Measurements from ENCODE around the gene GIPC3. TPM values are rescaled to one million over a fixed set of nuclear protein-coding genes. Genes with fewer than 3 reads are reported as not detected.
"Not testable (repeated sequence)": the region's sequence is repeated elsewhere in the genome, so short reads cannot be mapped to it uniquely, and the experiment has no call there.

The GIPC3 gene
- total RNA-seq, 1 donor from 2014 or later: 0.37 TPM

DNA sequence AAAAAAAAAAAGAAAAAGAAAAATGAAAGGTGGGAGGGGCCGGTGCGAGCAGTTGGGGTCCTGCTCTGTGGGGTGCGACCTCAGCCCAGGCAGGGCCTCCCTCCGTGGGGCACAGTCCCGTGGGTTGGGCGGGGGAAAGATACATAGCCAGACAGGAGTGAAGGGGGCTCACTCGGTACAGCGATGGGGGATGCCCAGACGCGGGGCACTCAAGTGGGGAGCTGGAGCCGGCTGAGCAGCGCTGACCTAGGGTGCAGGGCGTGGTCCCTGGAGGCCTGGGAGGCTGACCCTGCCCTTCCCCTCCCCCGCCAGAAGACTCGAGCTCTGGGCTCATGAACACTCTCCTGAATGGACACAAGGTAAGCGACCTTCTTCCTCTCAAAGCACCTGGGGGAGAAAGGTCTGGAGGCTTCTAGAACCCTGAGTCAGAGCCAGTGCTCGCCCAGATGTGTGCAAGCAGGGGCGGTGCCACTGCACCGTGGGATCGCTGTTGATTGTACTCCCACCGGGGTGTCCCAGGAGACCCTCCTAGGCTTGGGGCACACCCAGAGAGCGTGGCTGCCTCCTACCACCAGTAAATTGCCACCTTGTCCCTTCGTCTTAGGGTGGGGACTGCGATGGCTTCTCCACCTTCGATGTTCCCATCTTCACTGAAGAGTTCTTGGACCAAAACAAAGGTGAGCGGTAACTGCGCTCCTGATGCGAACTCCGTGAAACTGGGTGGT, 9.2 kb upstream of the GIPC3 start:
- H3K27me3 Mint-ChIP-seq: no peaks in the 10 kb centered on the region
- H3K27ac Mint-ChIP-seq: no peak overlapping the region
- no peaks in the 10 kb centered on the region for H3K9me3 Mint-ChIP-seq
- no peak for DNase-seq
- peaks cover 16% of the 10 kb centered on the region for H3K36me3 Mint-ChIP-seq (ENCODE audit: low read depth)
- intact Hi-C loops (cut with micrococcal nuclease): no loop called here
- no peak overlapping the region for H3K4me3 Mint-ChIP-seq
- H3K4me1 Mint-ChIP-seq: peaks cover 11% of the 10 kb centered on the region

DNA sequence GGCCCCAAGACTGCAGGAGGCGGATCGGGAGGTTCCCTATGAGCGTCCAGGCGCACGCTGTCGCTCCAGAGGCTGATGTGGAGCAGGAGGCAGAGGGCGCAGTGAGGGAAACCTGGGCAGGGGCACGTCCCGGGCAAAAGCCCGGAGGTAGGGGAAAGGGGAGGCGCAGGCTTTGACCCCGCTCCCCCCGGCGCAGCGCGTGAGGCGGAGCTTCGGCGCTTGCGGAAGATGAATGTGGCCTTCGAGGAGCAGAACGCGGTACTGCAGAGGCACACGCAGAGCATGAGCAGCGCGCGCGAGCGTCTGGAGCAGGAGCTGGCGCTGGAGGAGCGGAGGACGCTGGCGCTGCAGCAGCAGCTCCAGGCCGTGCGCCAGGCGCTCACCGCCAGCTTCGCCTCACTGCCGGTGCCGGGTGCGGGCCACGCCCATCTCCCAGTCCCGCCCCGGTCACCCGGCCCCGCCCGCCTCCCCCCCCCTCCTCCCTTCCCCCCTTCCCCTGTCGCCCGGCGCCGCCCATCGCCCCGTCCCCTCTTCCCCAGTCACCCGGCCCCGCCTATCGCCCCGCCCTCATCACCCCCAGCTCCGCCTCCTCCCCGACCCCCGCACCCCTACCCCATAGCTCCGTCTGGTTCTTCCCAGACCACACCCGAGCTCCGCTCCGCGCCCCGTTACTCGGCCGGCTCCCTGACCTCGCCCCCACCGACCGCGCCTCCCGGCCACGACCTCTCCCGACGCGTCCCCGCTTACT, 8.4 kb upstream of the GIPC3 start:
- Mint-ChIP-seq H3K36me3 (ENCODE audit: low read depth) (peaks cover 16% of the 10 kb centered on the region), H3K27me3 (no peaks in the 10 kb centered on the region), H3K4me1 (peaks cover 8% of the 10 kb centered on the region), H3K4me3 (no peak overlapping the region), H3K27ac (no peak overlapping the region), H3K9me3 (no peaks in the 10 kb centered on the region)
- DNase-seq: no peak
- intact Hi-C loops (cut with micrococcal nuclease): no loop called here

GRCh38 chr19:3577723-3578344, 7.4 kb upstream of the GIPC3 start:
- no peak overlapping the region for H3K4me3 Mint-ChIP-seq
- DNase-seq: no peak
- no peaks in the 10 kb centered on the region for H3K27me3 Mint-ChIP-seq
- peaks cover 16% of the 10 kb centered on the region for H3K36me3 Mint-ChIP-seq (ENCODE audit: low read depth)
- no peaks in the 10 kb centered on the region for H3K9me3 Mint-ChIP-seq
- H3K4me1 Mint-ChIP-seq: peaks cover 4% of the 10 kb centered on the region
- intact Hi-C loops (cut with micrococcal nuclease): no loop called here
- H3K27ac Mint-ChIP-seq: no peak overlapping the region

GRCh38 chr19:3578390-3578789, 6.9 kb upstream of the GIPC3 start:
- intact Hi-C loops (cut with micrococcal nuclease): no loop called here
- no peak overlapping the region for H3K27ac Mint-ChIP-seq
- DNase-seq: no peak
- H3K4me3 Mint-ChIP-seq: no peak overlapping the region
- H3K9me3 Mint-ChIP-seq: no peaks in the 10 kb centered on the region
- peaks cover 16% of the 10 kb centered on the region for H3K36me3 Mint-ChIP-seq (ENCODE audit: low read depth)
- H3K27me3 Mint-ChIP-seq: peaks cover 1% of the 10 kb centered on the region
- H3K4me1 Mint-ChIP-seq: peaks cover 4% of the 10 kb centered on the region

GRCh38 chr19:3580156-3580934, 4.9 kb upstream of the GIPC3 start:
- Mint-ChIP-seq H3K4me3 (no peak overlapping the region), H3K27ac (no peak overlapping the region), H3K27me3 (peaks cover 2% of the 10 kb centered on the region), H3K9me3 (no peaks in the 10 kb centered on the region), H3K4me1 (peaks cover 2% of the 10 kb centered on the region), H3K36me3 (ENCODE audit: low read depth) (peaks cover 6% of the 10 kb centered on the region)
- no peak for DNase-seq
- intact Hi-C loops (cut with micrococcal nuclease): no loop called here

GRCh38 chr19:3581792-3582191, 3.5 kb upstream of the GIPC3 start:
- intact Hi-C loops (cut with micrococcal nuclease); H3K4me3 Mint-ChIP-seq; H3K9me3 Mint-ChIP-seq; H3K27me3 Mint-ChIP-seq; H3K27ac Mint-ChIP-seq; H3K36me3 Mint-ChIP-seq (ENCODE audit: low read depth); H3K4me1 Mint-ChIP-seq; DNase-seq: not testable (repeated sequence)

DNA sequence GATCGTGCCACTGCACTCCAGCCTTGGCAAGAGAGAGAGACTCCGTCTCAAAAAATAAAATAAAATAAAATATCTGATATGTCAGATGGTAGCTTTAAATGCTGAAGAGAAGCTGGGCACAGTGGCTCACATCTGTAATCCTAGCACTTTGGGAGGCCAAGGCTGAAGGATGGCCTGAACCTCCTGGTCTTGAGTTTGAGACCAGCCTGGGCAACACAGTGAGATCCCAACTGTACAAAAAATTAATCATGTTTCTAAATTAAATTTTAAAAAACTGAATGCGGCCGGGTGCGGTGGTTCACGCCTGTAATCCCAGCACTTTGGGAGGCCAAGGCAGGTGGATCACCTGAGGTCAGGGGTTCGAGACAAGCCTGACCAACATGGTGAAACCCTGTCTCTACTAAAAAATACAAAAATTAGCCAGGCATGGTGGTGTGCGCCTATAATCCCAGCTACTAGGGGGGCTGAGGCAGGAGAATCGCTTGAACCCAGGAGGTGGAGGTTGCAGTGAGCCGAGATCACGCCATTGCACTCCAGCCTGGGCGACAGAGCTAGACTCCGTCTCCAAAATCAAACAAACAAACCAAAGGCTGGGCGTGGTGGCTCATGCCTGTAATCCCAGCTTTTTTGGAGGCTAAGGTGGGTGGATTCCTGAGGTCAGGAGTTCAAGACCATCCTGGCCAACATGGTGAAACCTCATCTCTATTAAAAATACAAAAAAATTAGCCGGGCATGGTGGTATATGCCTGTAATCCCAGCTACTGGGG, 1.1 kb upstream of the GIPC3 start:
- H3K36me3 Mint-ChIP-seq (ENCODE audit: low read depth); H3K9me3 Mint-ChIP-seq; H3K27ac Mint-ChIP-seq; H3K27me3 Mint-ChIP-seq; H3K4me3 Mint-ChIP-seq; intact Hi-C loops (cut with micrococcal nuclease); DNase-seq; H3K4me1 Mint-ChIP-seq: not testable (repeated sequence)

- Mint-ChIP-seq H3K9me3 (no peaks in the 10 kb centered on the region), H3K27me3 (peaks cover 2% of the 10 kb centered on the region), H3K4me3 (no peak overlapping the region), H3K27ac (no peak overlapping the region), H3K4me1 (no peaks in the 10 kb centered on the region), H3K36me3 (ENCODE audit: low read depth) (no peaks in the 10 kb centered on the region)
- peak; percentile 78 for DNase-seq
- intact Hi-C loops (cut with micrococcal nuclease): no loop called here
Measured at GRCh38 chr19:3586127-3586626, 899 bp downstream of the GIPC3 start.

DNA sequence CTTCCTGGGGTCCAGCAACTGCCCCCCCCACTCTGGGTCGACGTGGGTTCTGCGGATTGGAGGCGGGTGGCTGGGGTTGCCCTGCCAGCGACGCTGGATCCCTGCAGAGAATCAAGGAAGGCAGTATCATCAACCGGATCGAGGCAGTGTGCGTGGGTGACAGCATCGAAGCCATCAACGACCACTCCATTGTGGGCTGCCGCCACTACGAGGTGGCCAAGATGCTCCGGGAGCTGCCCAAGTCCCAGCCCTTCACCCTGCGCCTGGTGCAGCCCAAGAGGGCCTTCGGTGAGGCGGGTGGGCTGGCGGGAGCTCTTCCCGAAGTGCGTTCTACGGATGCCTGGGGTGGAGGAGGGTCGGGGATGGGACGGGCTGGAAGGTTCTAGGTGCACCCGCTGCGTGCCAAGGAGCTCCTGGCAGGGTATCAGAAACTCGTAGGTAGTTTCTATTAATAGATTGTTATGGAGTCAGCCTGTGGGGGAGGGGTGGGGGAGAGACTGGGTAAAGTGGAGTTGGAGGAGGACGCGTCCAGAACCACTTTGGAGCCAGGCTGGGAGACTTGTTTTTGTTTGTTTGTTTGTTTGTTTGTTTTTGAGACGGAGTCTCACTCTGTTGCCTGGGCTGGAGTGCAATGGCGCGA, 1.5 kb downstream of the GIPC3 start:
- Mint-ChIP-seq H3K9me3 (no peaks in the 10 kb centered on the region), H3K4me1 (no peaks in the 10 kb centered on the region), H3K36me3 (ENCODE audit: low read depth) (no peaks in the 10 kb centered on the region), H3K4me3 (no peak overlapping the region), H3K27ac (no peak overlapping the region), H3K27me3 (peaks cover 2% of the 10 kb centered on the region)
- intact Hi-C loops (cut with micrococcal nuclease): no loop called here
- DNase-seq: no peak

DNA sequence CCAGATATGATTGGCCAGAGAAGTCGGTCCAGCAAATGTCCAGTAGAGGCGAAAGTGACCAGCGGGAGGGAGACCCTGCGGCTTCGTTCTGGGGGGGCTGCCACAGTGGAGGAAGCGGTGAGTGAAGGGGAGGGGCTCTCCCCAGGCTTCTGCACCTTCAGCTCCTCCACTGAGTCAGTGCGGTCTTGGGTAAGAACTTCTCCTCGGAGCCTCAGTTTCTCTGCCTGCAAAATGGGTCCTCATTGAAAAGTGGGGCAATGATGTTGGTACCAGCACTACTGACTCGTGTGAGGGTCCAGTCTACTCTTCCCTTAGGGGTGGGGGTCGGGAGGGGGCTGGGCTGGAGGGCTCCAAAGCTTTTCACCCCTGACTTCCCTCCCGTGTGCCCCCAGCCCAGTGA, 4.2 kb downstream of the GIPC3 start:
- H3K27ac Mint-ChIP-seq: no peak overlapping the region
- H3K4me3 Mint-ChIP-seq: no peak overlapping the region
- DNase-seq: no peak
- H3K36me3 Mint-ChIP-seq (ENCODE audit: low read depth): no peaks in the 10 kb centered on the region
- H3K27me3 Mint-ChIP-seq: no peaks in the 10 kb centered on the region
- H3K9me3 Mint-ChIP-seq: no peaks in the 10 kb centered on the region
- no peaks in the 10 kb centered on the region for H3K4me1 Mint-ChIP-seq
- intact Hi-C loops (cut with micrococcal nuclease): no loop called here

DNA sequence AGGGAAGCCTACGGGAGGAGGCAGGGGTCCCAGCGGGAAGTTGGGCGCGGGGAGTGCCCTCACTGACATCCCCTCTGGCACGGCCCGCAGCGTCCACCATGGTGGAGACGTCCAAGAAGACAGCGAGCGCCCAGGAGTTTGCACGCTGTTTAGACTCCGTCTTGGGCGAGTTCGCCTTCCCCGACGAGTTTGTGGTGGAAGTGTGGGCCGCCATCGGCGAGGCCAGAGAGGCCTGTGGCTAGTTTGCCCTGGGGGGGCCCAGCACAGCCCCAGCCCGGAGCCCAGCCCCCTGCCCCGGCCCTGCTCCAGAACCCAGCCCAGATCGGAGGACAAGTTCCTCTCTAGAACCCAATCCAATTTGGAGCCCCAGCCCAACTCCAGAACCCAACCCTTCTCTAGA, 4.7 kb downstream of the GIPC3 start:
- no peaks in the 10 kb centered on the region for H3K9me3 Mint-ChIP-seq
- DNase-seq: no peak
- H3K4me3 Mint-ChIP-seq: no peak overlapping the region
- H3K4me1 Mint-ChIP-seq: no peaks in the 10 kb centered on the region
- H3K27me3 Mint-ChIP-seq: no peaks in the 10 kb centered on the region
- H3K36me3 Mint-ChIP-seq (ENCODE audit: low read depth): no peaks in the 10 kb centered on the region
- no peak overlapping the region for H3K27ac Mint-ChIP-seq
- intact Hi-C loops (cut with micrococcal nuclease): no loop called here

- Mint-ChIP-seq H3K27me3 (no peaks in the 10 kb centered on the region), H3K4me3 (no peak overlapping the region), H3K36me3 (ENCODE audit: low read depth) (no peaks in the 10 kb centered on the region), H3K27ac (no peak overlapping the region), H3K9me3 (no peaks in the 10 kb centered on the region), H3K4me1 (no peaks in the 10 kb centered on the region)
- intact Hi-C loops (cut with micrococcal nuclease): no loop called here
- no peak for DNase-seq
Measured at GRCh38 chr19:3590991-3591659, 5.8 kb downstream of the GIPC3 start.
